Brain pericyte (primary cell): ENCODE measurements around the gene MRPS26.
"Not testable (repeated sequence)": the region's sequence is repeated elsewhere in the genome, so short reads cannot be mapped to it uniquely, and the experiment has no call there.

Source experiments
- DNase-seq: peaks from one replicate; pipeline ENCODE4 v3.0.0-alpha.2; 2012; ENCODE audit warnings: low read depth, low spot score

Gene MRPS26

GRCh38 chr20:3045816-3046676 lies at the start of gene MRPS26:
MRPS26 (plus strand) TSS chr20:3046052; CDS start chr20:3046069, 17 bp downstream.
- peak; percentile 30 for DNase-seq

- no peak for DNase-seq
Observed at GRCh38 chr20:2998728-2999127, 47.1 kb upstream of the MRPS26 start.

- DNase-seq: no peak
Observed at GRCh38 chr20:3000852-3001523, 44.9 kb upstream of the MRPS26 start.

- DNase-seq: no peak
Observed at GRCh38 chr20:3003416-3003815, 42.4 kb upstream of the MRPS26 start.

GRCh38 chr20:3010985-3011723 lies 34.7 kb upstream of the MRPS26 start:
- no peak for DNase-seq

- no peak for DNase-seq
Observed at GRCh38 chr20:3011752-3012151, 34.1 kb upstream of the MRPS26 start.

GRCh38 chr20:3013771-3014170 lies 32.1 kb upstream of the MRPS26 start:
- no peak for DNase-seq

- no peak for DNase-seq
Observed at GRCh38 chr20:3014179-3014578, 31.7 kb upstream of the MRPS26 start.

GRCh38 chr20:3014662-3015061 lies 31.2 kb upstream of the MRPS26 start:
- DNase-seq: no peak

GRCh38 chr20:3015302-3015701 lies 30.6 kb upstream of the MRPS26 start:
- DNase-seq: not testable (repeated sequence)

GRCh38 chr20:3021327-3021726 lies 24.5 kb upstream of the MRPS26 start:
- DNase-seq: no peak

GRCh38 chr20:3021777-3022176 lies 24.1 kb upstream of the MRPS26 start:
- DNase-seq: no peak

GRCh38 chr20:3022559-3023490 lies 23.0 kb upstream of the MRPS26 start:
- not testable (repeated sequence) for DNase-seq

- DNase-seq: no peak
Observed at GRCh38 chr20:3027987-3028386, 17.9 kb upstream of the MRPS26 start.

GRCh38 chr20:3031524-3032147 lies 14.2 kb upstream of the MRPS26 start:
- DNase-seq: no peak

- no peak for DNase-seq
Observed at GRCh38 chr20:3032624-3033023, 13.2 kb upstream of the MRPS26 start.

GRCh38 chr20:3037654-3038053 lies 8.2 kb upstream of the MRPS26 start:
- no peak for DNase-seq

GRCh38 chr20:3038454-3038853 lies 7.4 kb upstream of the MRPS26 start:
- DNase-seq: no peak

- no peak for DNase-seq
Observed at GRCh38 chr20:3039426-3039825, 6.4 kb upstream of the MRPS26 start.

- no peak for DNase-seq
Observed at GRCh38 chr20:3040086-3040485, 5.8 kb upstream of the MRPS26 start.
